Measurements from ENCODE around the gene IL36B.

DNA sequence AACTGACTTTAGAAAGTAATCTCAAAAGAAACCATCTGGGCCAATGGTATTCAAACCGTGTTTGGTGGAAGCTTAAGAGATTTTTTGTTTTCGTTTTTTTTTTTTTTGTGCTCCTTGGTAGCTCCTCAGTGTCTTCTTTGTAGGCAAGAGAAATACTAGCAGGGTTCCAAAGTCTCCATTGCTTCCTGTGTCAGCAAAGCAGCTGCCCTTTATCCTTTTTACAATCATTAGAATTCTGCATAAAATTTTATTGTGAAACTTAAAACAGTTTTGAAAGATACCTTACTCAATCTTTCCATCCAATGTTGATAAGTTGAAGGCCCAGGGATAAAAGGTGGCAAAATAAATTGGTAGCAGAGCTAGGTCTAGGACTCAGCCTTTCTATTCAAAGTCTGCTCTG lies 15.6 kb upstream of the IL36B start:
- TF ChIP-seq, protein P1, sequence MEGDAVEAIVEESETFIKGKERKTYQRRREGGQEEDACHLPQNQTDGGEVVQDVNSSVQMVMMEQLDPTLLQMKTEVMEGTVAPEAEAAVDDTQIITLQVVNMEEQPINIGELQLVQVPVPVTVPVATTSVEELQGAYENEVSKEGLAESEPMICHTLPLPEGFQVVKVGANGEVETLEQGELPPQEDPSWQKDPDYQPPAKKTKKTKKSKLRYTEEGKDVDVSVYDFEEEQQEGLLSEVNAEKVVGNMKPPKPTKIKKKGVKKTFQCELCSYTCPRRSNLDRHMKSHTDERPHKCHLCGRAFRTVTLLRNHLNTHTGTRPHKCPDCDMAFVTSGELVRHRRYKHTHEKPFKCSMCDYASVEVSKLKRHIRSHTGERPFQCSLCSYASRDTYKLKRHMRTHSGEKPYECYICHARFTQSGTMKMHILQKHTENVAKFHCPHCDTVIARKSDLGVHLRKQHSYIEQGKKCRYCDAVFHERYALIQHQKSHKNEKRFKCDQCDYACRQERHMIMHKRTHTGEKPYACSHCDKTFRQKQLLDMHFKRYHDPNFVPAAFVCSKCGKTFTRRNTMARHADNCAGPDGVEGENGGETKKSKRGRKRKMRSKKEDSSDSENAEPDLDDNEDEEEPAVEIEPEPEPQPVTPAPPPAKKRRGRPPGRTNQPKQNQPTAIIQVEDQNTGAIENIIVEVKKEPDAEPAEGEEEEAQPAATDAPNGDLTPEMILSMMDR (IDR thresholded peaks at IDR 0.05): no peak
- TF ChIP-seq POLR2A (IDR thresholded peaks at IDR 0.05): no peak

Measured in uterus (tissue), 2 donors.